Measurements from ENCODE around the gene ABL1. TPM values are rescaled to one million over a fixed set of nuclear protein-coding genes. Genes with fewer than 3 reads are reported as not detected.
A peak's percentile ranks its signal among the peaks of the same experiment; 100 is the strongest.

ABL1 gene
- total RNA-seq, 6 experiments from 2014 or later = 56.0 to 63.5 (median 62.8) TPM

GRCh38 chr9:130862217-130862616 is 27.2 kb downstream of the ABL1 start:
- H3K36me3 Mint-ChIP-seq (ENCODE audit: low read depth) = peaks cover 18% of the 10 kb centered on the region
- peak overlapping the region; percentile 95 for H3K27ac Mint-ChIP-seq
- peaks cover 71% of the 10 kb centered on the region for H3K4me1 Mint-ChIP-seq (ENCODE audit: low read depth)
- no peak for DNase-seq
- H3K9me3 Mint-ChIP-seq = no peaks in the 10 kb centered on the region
- peaks cover 2% of the 10 kb centered on the region for H3K27me3 Mint-ChIP-seq (ENCODE audit: insufficient read depth)
- TF ChIP-seq CTCF (IDR thresholded peaks at IDR 0.05) = no peak
- no peak overlapping the region for H3K4me3 Mint-ChIP-seq

- Mint-ChIP-seq H3K36me3 (ENCODE audit: low read depth) (peaks cover 18% of the 10 kb centered on the region), H3K9me3 (no peaks in the 10 kb centered on the region), H3K4me1 (ENCODE audit: low read depth) (peaks cover 68% of the 10 kb centered on the region), H3K27ac (no peak overlapping the region; the same call in 1 of the 2 replicates), H3K4me3 (no peak overlapping the region), H3K27me3 (ENCODE audit: insufficient read depth) (peaks cover 2% of the 10 kb centered on the region)
- no peak for DNase-seq
- TF ChIP-seq CTCF (IDR thresholded peaks at IDR 0.05) = no peak
These were observed 27.7 kb downstream of the ABL1 start for GRCh38 chr9:130862747-130863146.

GRCh38 chr9:130864541-130864940 is 29.5 kb downstream of the ABL1 start:
- Mint-ChIP-seq H3K9me3 (no peaks in the 10 kb centered on the region), H3K4me3 (no peak overlapping the region), H3K36me3 (ENCODE audit: low read depth) (peaks cover 18% of the 10 kb centered on the region), H3K4me1 (ENCODE audit: low read depth) (peaks cover 51% of the 10 kb centered on the region), H3K27ac (no peak overlapping the region), H3K27me3 (ENCODE audit: insufficient read depth) (peaks cover 1% of the 10 kb centered on the region)
- DNase-seq = no peak
- TF ChIP-seq CTCF (IDR thresholded peaks at IDR 0.05) = no peak; the same call in 1 of the 2 replicates

- no peaks in the 10 kb centered on the region for H3K9me3 Mint-ChIP-seq
- peaks cover 39% of the 10 kb centered on the region for H3K4me1 Mint-ChIP-seq (ENCODE audit: low read depth)
- TF ChIP-seq CTCF (IDR thresholded peaks at IDR 0.05) = no peak
- no peak for DNase-seq
- H3K4me3 Mint-ChIP-seq = no peak overlapping the region
- H3K27ac Mint-ChIP-seq = no peak overlapping the region
- H3K27me3 Mint-ChIP-seq (ENCODE audit: insufficient read depth) = peaks cover 2% of the 10 kb centered on the region
- peaks cover 13% of the 10 kb centered on the region for H3K36me3 Mint-ChIP-seq (ENCODE audit: low read depth)
These were observed 30.9 kb downstream of the ABL1 start for GRCh38 chr9:130865921-130866320.

GRCh38 chr9:130866474-130866965 is 31.5 kb downstream of the ABL1 start:
- H3K36me3 Mint-ChIP-seq (ENCODE audit: low read depth) = peaks cover 13% of the 10 kb centered on the region
- H3K9me3 Mint-ChIP-seq = no peaks in the 10 kb centered on the region
- peak; percentile 96 for TF ChIP-seq CTCF (IDR thresholded peaks at IDR 0.05)
- peaks cover 3% of the 10 kb centered on the region for H3K27me3 Mint-ChIP-seq (ENCODE audit: insufficient read depth)
- peak; percentile 94 for DNase-seq
- H3K4me3 Mint-ChIP-seq = no peak overlapping the region
- no peak overlapping the region for H3K27ac Mint-ChIP-seq
- H3K4me1 Mint-ChIP-seq (ENCODE audit: low read depth) = peaks cover 33% of the 10 kb centered on the region

GRCh38 chr9:130867556-130867955 is 32.5 kb downstream of the ABL1 start:
- Mint-ChIP-seq H3K4me1 (ENCODE audit: low read depth) (peaks cover 23% of the 10 kb centered on the region), H3K36me3 (ENCODE audit: low read depth) (peaks cover 15% of the 10 kb centered on the region), H3K9me3 (no peaks in the 10 kb centered on the region), H3K4me3 (no peak overlapping the region), H3K27ac (no peak overlapping the region), H3K27me3 (ENCODE audit: insufficient read depth) (peaks cover 3% of the 10 kb centered on the region)
- TF ChIP-seq CTCF (IDR thresholded peaks at IDR 0.05) = no peak
- DNase-seq = no peak
